H9 (cell line): ENCODE results near the gene MAP7. TPM values are rescaled to one million over a fixed set of nuclear protein-coding genes. Genes with fewer than 3 reads are reported as not detected.

Experiments
- DNase-seq: peaks from one replicate; pipeline ENCODE4 v3.0.0-alpha.2; 2017
- H2AFZ ChIP-seq: one replicate; pipeline ENCODE4 v1.6.1; 2013; ENCODE audit warnings: mild to moderate bottlenecking, low read length, control low read depth, moderate library complexity
- H2AK5ac ChIP-seq: 2 replicates; pipeline ENCODE4 v1.6.1; 2013; ENCODE audit warnings: low read length, control low read depth, mixed read lengths; ENCODE audit not compliant: insufficient read length
- H2BK120ac ChIP-seq: one replicate; pipeline ENCODE4 v1.6.1; 2013; ENCODE audit warnings: low read depth, mild to moderate bottlenecking, low read length, control low read depth, inconsistent platforms; ENCODE audit not compliant: poor library complexity, severe bottlenecking
- H2BK12ac ChIP-seq: 2 replicates; pipeline ENCODE4 v1.6.1; 2013; ENCODE audit warnings: low read length, control low read depth, mixed read lengths, low read depth; ENCODE audit not compliant: insufficient read length
- H2BK15ac ChIP-seq: 2 replicates; pipeline ENCODE4 v1.6.1; 2013; ENCODE audit warnings: low read depth, low read length, control low read depth
- H2BK20ac ChIP-seq: one replicate; pipeline ENCODE4 v1.6.1; 2013; ENCODE audit warnings: low read depth, mild to moderate bottlenecking, low read length, control low read depth, inconsistent platforms; ENCODE audit not compliant: poor library complexity, severe bottlenecking
- H2BK5ac ChIP-seq: 2 replicates; pipeline ENCODE4 v1.6.1; 2013; ENCODE audit warnings: low read length, control low read depth, mixed read lengths; ENCODE audit not compliant: insufficient read length
- H3K14ac ChIP-seq: 2 replicates; pipeline ENCODE4 v1.6.1; 2013; ENCODE audit warnings: low read length, control low read depth; ENCODE audit not compliant: insufficient read depth
- H3K18ac ChIP-seq: 2 replicates; pipeline ENCODE4 v1.6.1; 2013; ENCODE audit warnings: low read depth, mild to moderate bottlenecking, mixed read lengths, low read length, control low read depth; ENCODE audit not compliant: insufficient read length
- H3K23ac ChIP-seq: 2 replicates; pipeline ENCODE4 v1.6.1; 2013; ENCODE audit warnings: low read length, control low read depth, mixed read lengths, low read depth; ENCODE audit not compliant: insufficient read length
- H3K23me2 ChIP-seq: 2 replicates; pipeline ENCODE4 v1.6.1; 2013; ENCODE audit warnings: low read depth, mild to moderate bottlenecking, mixed read lengths, low read length, control low read depth; ENCODE audit not compliant: insufficient read length, poor library complexity, severe bottlenecking
- H3K27ac ChIP-seq: 2 replicates; pipeline ENCODE4 v1.5.1; 2013; ENCODE audit warnings: low read length, control low read depth, mixed read lengths, low read depth; ENCODE audit not compliant: insufficient read length
- H3K27me3 ChIP-seq: 2 replicates; pipeline ENCODE4 v1.6.1; 2013; ENCODE audit warnings: low read length, control low read depth, inconsistent platforms; ENCODE audit not compliant: insufficient read depth
- H3K4ac ChIP-seq: 2 replicates; pipeline ENCODE4 v1.6.1; 2013; ENCODE audit warnings: low read depth, mild to moderate bottlenecking, control low read depth, inconsistent platforms, low read length, moderate library complexity
- H3K4me1 ChIP-seq: 2 replicates; pipeline ENCODE4 v1.6.1; 2013; ENCODE audit warnings: low read length, control low read depth, inconsistent platforms; ENCODE audit not compliant: insufficient read depth
- H3K4me2 ChIP-seq: 2 replicates; pipeline ENCODE4 v1.6.1; 2013; ENCODE audit warnings: low read length, control low read depth, mixed read lengths; ENCODE audit not compliant: insufficient read length, insufficient read depth
- H3K56ac ChIP-seq: 2 replicates; pipeline ENCODE4 v1.6.1; 2013; ENCODE audit warnings: low read depth, mild to moderate bottlenecking, mixed read lengths, low read length, control low read depth; ENCODE audit not compliant: insufficient read length
- H3K79me1 ChIP-seq: 2 replicates; pipeline ENCODE4 v1.6.1; 2013; ENCODE audit warnings: low read depth, mild to moderate bottlenecking, moderate library complexity, low read length, control low read depth, inconsistent platforms; ENCODE audit not compliant: insufficient read depth, poor library complexity, severe bottlenecking
- H3K79me2 ChIP-seq: 2 replicates; pipeline ENCODE4 v1.6.1; 2013; ENCODE audit warnings: low read length, control low read depth, inconsistent platforms; ENCODE audit not compliant: insufficient read depth
- H3K9ac ChIP-seq: 2 replicates; pipeline ENCODE4 v1.6.1; 2013; ENCODE audit warnings: low read length, control low read depth, mixed read lengths; ENCODE audit not compliant: insufficient read length; ENCODE audit errors: extremely low read depth
- H3K9me3 ChIP-seq: one replicate; pipeline ENCODE4 v1.6.1; 2013; ENCODE audit warnings: low read depth, low read length, inconsistent platforms; ENCODE audit not compliant: control insufficient read depth
- H3T11ph ChIP-seq: one replicate; pipeline ENCODE4 v1.6.1; 2013; ENCODE audit warnings: mild to moderate bottlenecking, low read length, control low read depth, inconsistent platforms
- H4K20me1 ChIP-seq: one replicate; pipeline ENCODE4 v1.6.1; 2013; ENCODE audit not compliant: control insufficient read depth, insufficient read length, insufficient read depth
- H4K5ac ChIP-seq: 2 replicates; pipeline ENCODE4 v1.6.1; 2013; ENCODE audit warnings: low read depth, mild to moderate bottlenecking, mixed read lengths, low read length, control low read depth; ENCODE audit not compliant: insufficient read length
- H4K8ac ChIP-seq: replicated peaks from 2 replicates; pipeline ENCODE4 v1.6.1; 2013; ENCODE audit warnings: low read length, control low read depth, mixed read lengths, low read depth; ENCODE audit not compliant: insufficient read length
- H4K91ac ChIP-seq: 2 replicates; pipeline ENCODE4 v1.6.1; 2013; ENCODE audit warnings: low read depth, mild to moderate bottlenecking, moderate library complexity, mixed read lengths, low read length, control low read depth; ENCODE audit not compliant: insufficient read length
- H3K27ac Mint-ChIP-seq, 3 experiments: 2 replicates in 2 of 3; 3 replicates in 1 of 3; pipeline ENCODE4 v1.8.0; 2020 to 2021; ENCODE audit warnings: mixed read lengths in 3 of 3, mild to moderate bottlenecking in 1 of 3, moderate library complexity in 1 of 3
- H3K27me3 Mint-ChIP-seq: 2 replicates; pipeline ENCODE4 v1.8.0; 2021; ENCODE audit warnings: low read depth, mild to moderate bottlenecking, moderate library complexity, mixed read lengths
- H3K36me3 Mint-ChIP-seq, 3 experiments: 2 replicates in 2 of 3; 3 replicates in 1 of 3; pipeline ENCODE4 v1.8.0; 2020 to 2021; ENCODE audit warnings: low read depth in 3 of 3, mixed read lengths in 3 of 3; ENCODE audit not compliant: insufficient read depth in 1 of 3
- H3K4me1 Mint-ChIP-seq, 2 experiments: 2 replicates each; pipeline ENCODE4 v1.8.0; 2020; ENCODE audit warnings: mixed read lengths in 2 of 2
- H3K4me3 Mint-ChIP-seq, 2 experiments: 2 replicates in 1 of 2; 3 replicates in 1 of 2; pipeline ENCODE4 v1.8.0; 2020 to 2021; ENCODE audit warnings: mild to moderate bottlenecking in 2 of 2, mixed read lengths in 2 of 2, moderate library complexity in 1 of 2
- H3K9me3 Mint-ChIP-seq, 2 experiments: 2 replicates in 1 of 2; 3 replicates in 1 of 2; pipeline ENCODE4 v1.8.0; 2020; ENCODE audit warnings: mild to moderate bottlenecking in 2 of 2, mixed read lengths in 2 of 2, moderate library complexity in 1 of 2
- CTCF ChIP-seq: fragments of 200-600 bp; sonication (generic); conservative IDR thresholded peaks from 3 replicates; pipeline ENCODE4 v1.8.0; 2021; ENCODE audit warnings: antibody characterized with exemption, mild to moderate bottlenecking
- WGBS: extraction: QIAGEN DNeasy Blood & Tissue Kit; methylation state at CpG from one replicate; pipeline ENCODE4 v1.1.7; 2013; ENCODE audit warnings: missing lambda C conversion rate, low lambda C conversion rate, mixed read lengths; ENCODE audit not compliant: insufficient read length; ENCODE audit errors: extremely low coverage; 5-methylcytosine and 5-hydroxymethylcytosine counted together
- total RNA-seq: library from RNA; stranded (reverse); gene quantifications from 2 replicates; pipeline ENCODE4 v1.2.1, GENCODE V29; 2021

Gene MAP7
- total RNA-seq, 1 experiment from 2014 or later: 51.1 TPM

DNA sequence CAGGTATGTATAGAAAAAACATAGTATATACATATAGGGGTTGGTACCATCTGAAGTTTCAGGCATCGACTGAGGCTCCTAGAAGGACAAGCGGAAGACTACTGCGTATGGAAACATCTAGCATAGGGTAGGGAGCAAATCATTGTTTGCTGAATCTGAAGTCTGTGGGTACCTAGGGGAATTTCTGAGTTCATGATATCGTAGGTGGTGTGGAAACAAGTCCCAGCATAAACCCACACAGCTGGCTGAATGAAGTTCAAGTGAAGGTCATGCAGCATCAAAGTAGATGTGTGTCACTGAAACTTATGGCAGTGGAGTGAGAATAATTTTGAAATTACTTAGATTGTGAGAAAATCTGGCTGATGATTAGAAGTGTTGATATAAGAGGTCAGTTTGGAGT, 39.4 kb downstream of the MAP7 start:
- peak overlapping the region in 1 of 3 experiments; percentile 34; a peak in 2 of 7 replicates for H3K27ac Mint-ChIP-seq
- H3K27me3 Mint-ChIP-seq: no peaks in the 10 kb centered on the region
- Histone ChIP-seq H2BK12ac (no peak overlapping the region), H3K56ac (no peak overlapping the region), H3K4me2 (no peak overlapping the region), H4K8ac (no peak overlapping the region), H2BK120ac (no peak overlapping the region), H3K9ac (no peak overlapping the region), H4K91ac (no peak overlapping the region), H3K79me1 (peaks cover 6% of the 10 kb centered on the region), H2BK15ac (no peak overlapping the region), H3K18ac (no peak overlapping the region), H2AFZ (no peak overlapping the region), H2BK5ac (no peak overlapping the region), H3K23me2 (no peaks in the 10 kb centered on the region), H3K14ac (no peak overlapping the region), H3T11ph (no peak overlapping the region), H3K23ac (no peak overlapping the region), H2AK5ac (no peak overlapping the region), H4K5ac (no peak overlapping the region), H3K9me3 (no peaks in the 10 kb centered on the region), H3K4me1 (peaks cover 6% of the 10 kb centered on the region), H3K27me3 (no peaks in the 10 kb centered on the region), H3K79me2 (peaks cover 4% of the 10 kb centered on the region; the same call in 1 of the 2 replicates), H3K4ac (no peak overlapping the region), H3K27ac (no peak overlapping the region), H4K20me1 (no peaks in the 10 kb centered on the region), H2BK20ac (no peak overlapping the region)
- WGBS: no CpG with 5 or more reads among the region's 4 CpGs
- no peak overlapping the region for H3K4me3 Mint-ChIP-seq
- no peak for DNase-seq
- no peaks in the 10 kb centered on the region; a peak in 1 of 5 replicates for H3K9me3 Mint-ChIP-seq
- H3K36me3 Mint-ChIP-seq: peaks cover 22 to 37% (median 23%) of the 10 kb centered on the region in 3 experiments; a peak in 6 of 7 replicates
- no peak for TF ChIP-seq CTCF
- peaks cover 22 to 32% of the 10 kb centered on the region in 2 experiments for H3K4me1 Mint-ChIP-seq
